Tibial nerve (tissue), 4 donors: ENCODE data around the gene PIEZO1. TPM values are rescaled to one million over a fixed set of nuclear protein-coding genes. Genes with fewer than 3 reads are reported as not detected.

Experiments used
- DNase-seq, 2 donors: peaks; one replicate each; pipeline ENCODE4 v3.0.0-alpha.2; 2019; ENCODE audit warnings: low spot score in 2 of 2
- H3K27ac ChIP-seq, 4 donors: fragments of 200-600 bp; sonication (generic) in 3 of 4; one replicate each; pipeline ENCODE4 v1.5.1; 2017 to 2019; ENCODE audit warnings: mild to moderate bottlenecking in 1 of 4
- H3K27me3 ChIP-seq, 2 donors: fragments of 200-600 bp; sonication (generic) in 1 of 2; one replicate each; pipeline versions ENCODE4 v1.5.1 to v1.6.0; 2017 to 2019
- H3K36me3 ChIP-seq, 3 donors: fragments of 200-600 bp; sonication (generic); one replicate each; pipeline ENCODE4 v1.5.1; 2018 to 2019
- H3K4me1 ChIP-seq, 4 donors: fragments of 200-600 bp; sonication (generic) in 3 of 4; one replicate each; pipeline ENCODE4 v1.5.1; 2017 to 2019
- H3K4me3 ChIP-seq, 4 donors: fragments of 200-600 bp; sonication (generic) in 3 of 4; one replicate each; pipeline ENCODE4 v1.5.1; 2017 to 2019; ENCODE audit warnings: mild to moderate bottlenecking in 1 of 4, moderate library complexity in 1 of 4
- H3K9me3 ChIP-seq, 4 donors: fragments of 200-600 bp; sonication (generic) in 3 of 4; one replicate each; pipeline ENCODE4 v1.5.1; 2017 to 2019
- CTCF ChIP-seq, 5 experiments: fragments of 200-600 bp in 3 of 5; fragments of 450-650 bp in 2 of 5; sonication (generic) in 3 of 5; IDR thresholded peaks; one replicate each; pipeline ENCODE4 v1.5.1; 2016 to 2019; ENCODE audit warnings: antibody characterized with exemption in 5 of 5, mild to moderate bottlenecking in 3 of 5, moderate library complexity in 2 of 5
- EP300 ChIP-seq, 2 donors: sonication (generic); formaldehyde crosslinking; IDR thresholded peaks; one replicate each; pipeline ENCODE4 v1.6.1; 2017; ENCODE audit warnings: antibody characterized with exemption in 2 of 2, mild to moderate bottlenecking in 1 of 2
- POLR2A ChIP-seq, 2 donors: fragments of 450-650 bp; IDR thresholded peaks; one replicate each; pipeline ENCODE4 v1.6.1; 2017; ENCODE audit warnings: antibody characterized with exemption in 2 of 2, mild to moderate bottlenecking in 2 of 2, moderate library complexity in 2 of 2
- WGBS, 2 donors: methylation state at CpG; one replicate each; pipeline ENCODE4 v1.1.5; 2018; 5-methylcytosine and 5-hydroxymethylcytosine counted together
- total RNA-seq, 4 donors: library from RNA; depleted of rRNA; stranded (reverse); fragments of >200 nt; gene quantifications; one replicate each; pipeline ENCODE4 v1.1.0, GENCODE V29; 2016

The PIEZO1 gene
- total RNA-seq, 4 donors from 2014 or later: 90.5 to 309 (median 165) TPM

GRCh38 chr16:88780142-88781062, 4.6 kb downstream of the PIEZO1 start:
- H3K9me3 ChIP-seq: no peaks in the 10 kb centered on the region
- H3K36me3 ChIP-seq: no peaks in the 10 kb centered on the region
- TF ChIP-seq POLR2A (IDR thresholded peaks at IDR 0.05) (no peak), EP300 (IDR thresholded peaks at IDR 0.05) (no peak), CTCF (IDR thresholded peaks at IDR 0.05) (no peak)
- no peak for DNase-seq
- H3K27me3 ChIP-seq: no peaks in the 10 kb centered on the region
- 60 to 68% methylated on average over 13 of the region's 13 CpGs for WGBS, 2 donors
- H3K4me3 ChIP-seq: no peak overlapping the region
- H3K27ac ChIP-seq: peak overlapping the region in 3 of 4 donors; percentile 94 to 97 (median 96)
- H3K4me1 ChIP-seq: peaks cover 0 to 84% (median 58%) of the 10 kb centered on the region in 4 donors

GRCh38 chr16:88779406-88780141, 5.4 kb downstream of the PIEZO1 start:
- Histone ChIP-seq H3K9me3 (no peaks in the 10 kb centered on the region), H3K4me1 (peaks cover 0 to 92% (median 58%) of the 10 kb centered on the region in 4 donors), H3K36me3 (no peaks in the 10 kb centered on the region), H3K27ac (peak overlapping the region in 3 of 4 donors; percentile 62 to 97 (median 96)), H3K4me3 (no peak overlapping the region), H3K27me3 (no peaks in the 10 kb centered on the region)
- 39 to 43% methylated on average over 22 to 34 of the region's 34 CpGs for WGBS, 2 donors
- DNase-seq: no peak
- TF ChIP-seq EP300 (IDR thresholded peaks at IDR 0.05): no peak
- TF ChIP-seq CTCF (IDR thresholded peaks at IDR 0.05): no peak
- no peak for TF ChIP-seq POLR2A (IDR thresholded peaks at IDR 0.05)

- Histone ChIP-seq H3K36me3 (no peaks in the 10 kb centered on the region), H3K9me3 (no peaks in the 10 kb centered on the region), H3K27ac (peak overlapping the region in 2 of 4 donors; percentile 96 to 97), H3K27me3 (no peaks in the 10 kb centered on the region), H3K4me3 (no peak overlapping the region), H3K4me1 (peaks cover 0 to 95% (median 60%) of the 10 kb centered on the region in 4 donors)
- TF ChIP-seq POLR2A (IDR thresholded peaks at IDR 0.05) (no peak), EP300 (IDR thresholded peaks at IDR 0.05) (no peak), CTCF (IDR thresholded peaks at IDR 0.05) (no peak)
- 68 to 74% methylated on average over 29 to 30 of the region's 30 CpGs for WGBS, 2 donors
- no peak for DNase-seq
Observed at GRCh38 chr16:88778541-88779065, 6.4 kb downstream of the PIEZO1 start.

- DNase-seq: no peak
- Histone ChIP-seq H3K4me1 (peaks cover 0 to 95% (median 61%) of the 10 kb centered on the region in 4 donors), H3K36me3 (no peaks in the 10 kb centered on the region), H3K27me3 (no peaks in the 10 kb centered on the region), H3K9me3 (no peaks in the 10 kb centered on the region), H3K4me3 (no peak overlapping the region), H3K27ac (peak overlapping the region in 1 of 4 donors; percentile 97)
- 64 to 67% methylated on average over 7 of the region's 7 CpGs for WGBS, 2 donors
- no peak for TF ChIP-seq EP300 (IDR thresholded peaks at IDR 0.05)
- TF ChIP-seq POLR2A (IDR thresholded peaks at IDR 0.05): no peak
- no peak for TF ChIP-seq CTCF (IDR thresholded peaks at IDR 0.05)
Observed at GRCh38 chr16:88778271-88778525, 6.8 kb downstream of the PIEZO1 start.
